OCI-LY3 (cell line): Measurements from ENCODE around the gene C18orf63.

Source experiments
- EZH2phosphoT487 ChIP-seq: fragments of 200-600 bp; shearing (Covaris generic); IDR thresholded peaks from 2 replicates; pipeline ENCODE4 v1.6.1; 2018; ENCODE audit warnings: antibody characterized with exemption, mixed run types, low read depth
- TF ChIP-seq, protein P1 (sequence below): fragments of 200-600, 300-600 bp; sonication (generic); IDR thresholded peaks from 2 replicates; pipeline ENCODE4 v1.5.1; 2014; ENCODE audit warnings: antibody characterized with exemption, low read length, low read depth

DNA sequence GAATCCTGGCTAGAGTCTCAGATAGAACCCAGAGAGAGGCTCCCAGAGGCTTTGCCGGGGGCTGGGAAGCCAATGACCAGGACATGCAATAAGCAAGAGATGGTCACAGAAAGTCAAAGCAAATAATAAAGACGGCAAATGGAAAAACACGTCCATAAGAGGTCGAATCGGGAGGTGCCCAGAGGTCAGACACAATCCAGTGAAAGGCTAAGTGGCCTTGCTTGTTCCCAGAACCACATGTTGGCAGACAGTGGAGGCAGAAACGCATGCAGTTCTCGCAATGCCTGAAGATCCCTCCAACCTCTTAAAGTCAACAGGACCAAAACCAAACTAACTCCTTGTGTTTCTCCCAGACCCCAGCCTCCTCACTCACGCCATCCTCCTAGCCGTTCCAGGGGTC is 26.9 kb upstream of the C18orf63 start:
- TF ChIP-seq, protein P1, sequence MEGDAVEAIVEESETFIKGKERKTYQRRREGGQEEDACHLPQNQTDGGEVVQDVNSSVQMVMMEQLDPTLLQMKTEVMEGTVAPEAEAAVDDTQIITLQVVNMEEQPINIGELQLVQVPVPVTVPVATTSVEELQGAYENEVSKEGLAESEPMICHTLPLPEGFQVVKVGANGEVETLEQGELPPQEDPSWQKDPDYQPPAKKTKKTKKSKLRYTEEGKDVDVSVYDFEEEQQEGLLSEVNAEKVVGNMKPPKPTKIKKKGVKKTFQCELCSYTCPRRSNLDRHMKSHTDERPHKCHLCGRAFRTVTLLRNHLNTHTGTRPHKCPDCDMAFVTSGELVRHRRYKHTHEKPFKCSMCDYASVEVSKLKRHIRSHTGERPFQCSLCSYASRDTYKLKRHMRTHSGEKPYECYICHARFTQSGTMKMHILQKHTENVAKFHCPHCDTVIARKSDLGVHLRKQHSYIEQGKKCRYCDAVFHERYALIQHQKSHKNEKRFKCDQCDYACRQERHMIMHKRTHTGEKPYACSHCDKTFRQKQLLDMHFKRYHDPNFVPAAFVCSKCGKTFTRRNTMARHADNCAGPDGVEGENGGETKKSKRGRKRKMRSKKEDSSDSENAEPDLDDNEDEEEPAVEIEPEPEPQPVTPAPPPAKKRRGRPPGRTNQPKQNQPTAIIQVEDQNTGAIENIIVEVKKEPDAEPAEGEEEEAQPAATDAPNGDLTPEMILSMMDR: no peak
- TF ChIP-seq EZH2phosphoT487: no peak
